Measurements from ENCODE around the gene SURF1.

Gene SURF1

DNA sequence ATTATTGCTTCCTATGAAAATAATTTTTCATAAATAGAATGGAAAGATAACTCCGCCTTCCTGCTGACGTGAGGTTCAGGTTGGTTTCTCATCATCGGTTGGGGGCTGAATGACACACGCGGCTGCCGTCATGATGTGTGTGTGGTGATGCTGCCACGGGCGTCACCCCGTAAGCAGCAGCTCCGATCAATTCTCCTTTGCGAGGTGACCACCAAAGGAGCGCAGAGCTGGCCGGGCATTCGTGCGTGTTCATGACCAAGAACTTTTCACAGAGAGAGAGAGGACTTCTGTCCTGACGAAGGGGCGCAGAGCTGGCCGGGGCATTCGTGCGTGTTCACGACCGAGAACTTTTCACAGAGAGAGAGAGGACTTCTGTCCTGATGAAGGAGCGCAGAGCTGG, 50.6 kb downstream of the SURF1 start:
- DNase-seq (ENCODE audit: low read depth), result no peak
- no peak overlapping the region for H3K4me3 ChIP-seq (ENCODE audit: low read length)
- TF ChIP-seq, protein P1, sequence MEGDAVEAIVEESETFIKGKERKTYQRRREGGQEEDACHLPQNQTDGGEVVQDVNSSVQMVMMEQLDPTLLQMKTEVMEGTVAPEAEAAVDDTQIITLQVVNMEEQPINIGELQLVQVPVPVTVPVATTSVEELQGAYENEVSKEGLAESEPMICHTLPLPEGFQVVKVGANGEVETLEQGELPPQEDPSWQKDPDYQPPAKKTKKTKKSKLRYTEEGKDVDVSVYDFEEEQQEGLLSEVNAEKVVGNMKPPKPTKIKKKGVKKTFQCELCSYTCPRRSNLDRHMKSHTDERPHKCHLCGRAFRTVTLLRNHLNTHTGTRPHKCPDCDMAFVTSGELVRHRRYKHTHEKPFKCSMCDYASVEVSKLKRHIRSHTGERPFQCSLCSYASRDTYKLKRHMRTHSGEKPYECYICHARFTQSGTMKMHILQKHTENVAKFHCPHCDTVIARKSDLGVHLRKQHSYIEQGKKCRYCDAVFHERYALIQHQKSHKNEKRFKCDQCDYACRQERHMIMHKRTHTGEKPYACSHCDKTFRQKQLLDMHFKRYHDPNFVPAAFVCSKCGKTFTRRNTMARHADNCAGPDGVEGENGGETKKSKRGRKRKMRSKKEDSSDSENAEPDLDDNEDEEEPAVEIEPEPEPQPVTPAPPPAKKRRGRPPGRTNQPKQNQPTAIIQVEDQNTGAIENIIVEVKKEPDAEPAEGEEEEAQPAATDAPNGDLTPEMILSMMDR (IDR thresholded peaks at IDR 0.05; ENCODE audit: insufficient read depth, low read depth, low read length, missing control alignments), result no peak

DNA sequence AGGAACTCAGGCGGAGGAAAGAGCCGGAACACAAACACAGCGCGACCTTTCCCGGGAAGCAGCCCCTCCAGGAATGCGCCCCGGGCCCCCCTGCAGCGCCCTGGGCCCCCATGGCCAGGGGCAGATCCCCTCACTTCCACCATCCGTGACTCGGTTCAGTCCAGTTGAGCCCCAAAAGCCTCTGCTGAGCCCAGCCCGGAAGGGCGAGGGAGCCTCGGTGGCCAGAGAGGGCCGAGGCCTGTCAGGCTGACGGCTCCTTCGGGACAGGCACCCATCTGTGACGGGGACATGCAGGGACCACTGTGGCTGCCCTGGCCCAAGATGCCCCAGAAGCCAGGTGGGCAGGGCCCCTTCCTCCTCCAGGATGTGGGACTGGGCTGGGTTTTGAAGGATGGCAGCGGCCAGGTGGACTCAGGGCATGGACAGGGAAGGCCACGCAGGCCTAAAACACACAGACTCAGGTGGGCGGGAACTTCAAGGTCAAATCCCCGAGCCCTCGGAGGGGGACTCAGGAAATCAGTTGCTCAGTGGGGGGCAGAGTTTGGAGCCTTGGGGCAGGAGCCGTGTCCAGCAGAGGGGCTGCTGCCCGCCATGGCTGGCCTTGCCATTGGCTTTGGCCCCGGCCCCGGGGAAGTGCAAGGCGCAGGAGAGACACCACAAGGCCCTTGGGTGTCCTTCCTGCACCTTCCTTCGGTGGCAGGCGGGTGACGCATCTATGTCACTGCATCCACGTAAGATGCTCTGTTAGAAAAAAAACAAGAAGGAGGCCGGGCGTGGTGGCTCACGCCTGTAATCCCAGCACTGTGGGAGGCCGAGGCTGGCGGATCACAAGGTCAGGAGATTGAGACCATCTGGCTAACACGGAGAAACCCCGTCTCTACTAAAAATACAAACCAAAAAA, 51.6 kb downstream of the SURF1 start:
- TF ChIP-seq, protein P1 (IDR thresholded peaks at IDR 0.05; ENCODE audit: insufficient read depth, low read depth, low read length, missing control alignments), result no peak
- DNase-seq (ENCODE audit: low read depth), result no peak
- no peak overlapping the region for H3K4me3 ChIP-seq (ENCODE audit: low read length)

DNA sequence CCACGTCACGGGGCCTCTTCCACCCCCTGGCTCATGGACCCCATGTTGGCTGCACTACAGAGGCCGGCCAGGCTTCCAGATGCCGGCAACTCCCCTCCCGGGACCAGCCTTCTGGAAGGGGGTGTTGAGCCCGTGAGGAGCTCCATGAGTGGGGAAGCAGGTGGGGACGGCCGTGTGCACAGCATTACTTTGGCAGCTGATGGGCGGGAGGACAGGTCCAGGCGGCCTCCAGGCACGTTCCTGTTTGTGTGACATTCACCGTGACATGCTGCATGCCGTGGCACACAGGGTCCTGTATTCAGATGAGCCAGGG, 52.2 kb downstream of the SURF1 start:
- H3K4me3 ChIP-seq (ENCODE audit: low read length), result no peak overlapping the region
- DNase-seq (ENCODE audit: low read depth), result no peak
- TF ChIP-seq, protein P1 (IDR thresholded peaks at IDR 0.05; ENCODE audit: insufficient read depth, low read depth, low read length, missing control alignments), result no peak

DNA sequence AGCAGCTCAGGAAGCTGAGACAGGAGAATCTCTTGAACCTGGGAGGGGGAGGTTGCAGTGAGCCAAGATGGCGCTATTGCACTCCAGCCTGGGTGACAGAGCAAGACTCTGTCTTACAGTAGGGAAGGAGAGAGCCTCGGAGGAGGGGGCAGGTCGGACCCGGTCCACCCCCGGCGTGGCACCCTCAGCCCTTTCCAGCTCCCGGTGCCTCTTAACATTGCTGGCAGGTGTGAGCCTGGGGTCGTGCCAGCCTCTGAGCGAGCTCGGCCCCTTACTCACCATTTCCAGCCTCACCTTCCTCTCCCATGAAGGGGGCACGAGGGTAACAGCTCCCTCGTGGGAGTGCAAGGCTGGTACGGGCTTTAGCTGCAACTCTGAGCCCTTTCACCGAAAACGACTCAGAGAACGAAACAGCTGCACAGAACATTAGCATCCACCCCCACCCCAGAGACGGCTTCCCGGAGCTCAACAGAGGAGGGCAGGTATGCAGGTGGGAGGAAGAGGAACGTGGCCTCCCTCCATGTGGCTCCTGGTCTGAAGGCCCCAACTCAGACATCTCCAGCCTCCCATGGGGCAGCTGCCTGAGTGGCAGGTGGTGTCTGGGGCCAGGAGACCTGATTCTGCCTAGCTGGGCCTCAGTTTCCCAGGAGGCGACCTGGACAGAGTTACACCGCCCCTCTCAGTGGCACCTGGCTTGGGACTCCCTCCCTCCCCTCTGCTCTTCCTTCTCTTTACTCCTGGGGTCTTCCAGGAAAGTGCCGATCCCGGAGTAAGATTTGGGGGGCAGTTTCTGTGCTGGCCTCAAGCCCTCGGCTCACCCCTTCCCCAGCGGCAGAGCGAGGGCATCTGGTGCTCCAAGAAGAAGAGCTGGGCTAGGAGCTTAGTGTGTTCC, 52.8 kb downstream of the SURF1 start:
- TF ChIP-seq, protein P1 (IDR thresholded peaks at IDR 0.05; ENCODE audit: insufficient read depth, low read depth, low read length, missing control alignments), result no peak
- DNase-seq (ENCODE audit: low read depth), result no peak
- no peak overlapping the region for H3K4me3 ChIP-seq (ENCODE audit: low read length)

All from epithelial cell of esophagus (primary cell).